ENCODE data around the gene KLHDC9.

Gene KLHDC9

DNA sequence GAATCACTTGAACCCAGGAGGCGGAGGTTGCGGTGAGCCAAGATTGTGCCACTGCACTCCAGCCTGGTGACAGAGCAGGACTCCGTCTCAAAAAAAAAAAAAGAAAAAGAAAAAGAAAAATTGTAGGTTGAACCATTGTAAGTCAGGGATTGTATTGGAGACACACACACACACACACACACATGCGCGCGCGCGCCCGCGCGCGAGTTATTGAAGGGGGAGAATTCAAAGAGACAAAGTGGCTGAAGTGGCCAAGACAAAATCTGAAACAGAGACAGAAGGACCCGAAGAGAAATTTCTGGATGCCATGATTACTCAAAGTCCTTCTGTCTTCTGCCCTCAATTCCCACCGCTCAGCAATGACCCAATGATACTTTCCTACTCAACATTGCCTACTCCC, 3.7 kb upstream of the KLHDC9 start:
- Histone ChIP-seq H3K27ac (ENCODE audit: low read depth, low read length) (no peak overlapping the region), H3K27me3 (ENCODE audit: control insufficient read depth in 5 of 5, insufficient read depth in 4 of 5, low read length in 5 of 5) (no peaks in the 10 kb centered on the region), H3K4me1 (ENCODE audit: control insufficient read depth in 5 of 5, insufficient read depth in 5 of 5, low read length in 5 of 5) (peaks cover 10 to 34% (median 31%) of the 10 kb centered on the region in 5 donors), H3K36me3 (ENCODE audit: control insufficient read depth in 5 of 5, insufficient read depth in 5 of 5, low read length in 5 of 5) (peaks cover 0 to 4% (median 0%) of the 10 kb centered on the region in 5 donors), H3K4me3 (ENCODE audit: low read depth in 1 of 5, low read length in 5 of 5) (no peak overlapping the region), H3K9ac (ENCODE audit: low read length in 5 of 5) (no peak overlapping the region), H3K9me3 (ENCODE audit: control insufficient read depth in 5 of 5, low read length in 5 of 5) (no peaks in the 10 kb centered on the region)

- Histone ChIP-seq H3K9me3 (ENCODE audit: control insufficient read depth in 5 of 5, low read length in 5 of 5) (no peaks in the 10 kb centered on the region), H3K36me3 (ENCODE audit: control insufficient read depth in 5 of 5, insufficient read depth in 5 of 5, low read length in 5 of 5) (peaks cover 0 to 10% (median 3%) of the 10 kb centered on the region in 5 donors), H3K4me3 (ENCODE audit: low read depth in 1 of 5, low read length in 5 of 5) (no peak overlapping the region), H3K9ac (ENCODE audit: low read length in 5 of 5) (no peak overlapping the region), H3K27ac (ENCODE audit: low read depth, low read length) (no peak overlapping the region), H3K27me3 (ENCODE audit: control insufficient read depth in 5 of 5, insufficient read depth in 4 of 5, low read length in 5 of 5) (no peaks in the 10 kb centered on the region), H3K4me1 (ENCODE audit: control insufficient read depth in 5 of 5, insufficient read depth in 5 of 5, low read length in 5 of 5) (peaks cover 12 to 37% (median 31%) of the 10 kb centered on the region in 5 donors)
Observed at GRCh38 chr1:161095230-161095629, 2.9 kb upstream of the KLHDC9 start.

- peaks cover 12 to 43% (median 35%) of the 10 kb centered on the region in 5 donors for H3K4me1 ChIP-seq (ENCODE audit: control insufficient read depth in 5 of 5, insufficient read depth in 5 of 5, low read length in 5 of 5)
- no peaks in the 10 kb centered on the region for H3K27me3 ChIP-seq (ENCODE audit: control insufficient read depth in 5 of 5, insufficient read depth in 4 of 5, low read length in 5 of 5)
- no peaks in the 10 kb centered on the region for H3K9me3 ChIP-seq (ENCODE audit: control insufficient read depth in 5 of 5, low read length in 5 of 5)
- no peak overlapping the region for H3K4me3 ChIP-seq (ENCODE audit: low read depth in 1 of 5, low read length in 5 of 5)
- peaks cover 0 to 10% (median 10%) of the 10 kb centered on the region in 5 donors for H3K36me3 ChIP-seq (ENCODE audit: control insufficient read depth in 5 of 5, insufficient read depth in 5 of 5, low read length in 5 of 5)
- peak overlapping the region in 2 of 5 donors; percentile 8 to 53 for H3K9ac ChIP-seq (ENCODE audit: low read length in 5 of 5)
- H3K27ac ChIP-seq (ENCODE audit: low read depth, low read length) = peak overlapping the region; percentile 38
Observed at GRCh38 chr1:161096015-161096414, 2.1 kb upstream of the KLHDC9 start.

DNA sequence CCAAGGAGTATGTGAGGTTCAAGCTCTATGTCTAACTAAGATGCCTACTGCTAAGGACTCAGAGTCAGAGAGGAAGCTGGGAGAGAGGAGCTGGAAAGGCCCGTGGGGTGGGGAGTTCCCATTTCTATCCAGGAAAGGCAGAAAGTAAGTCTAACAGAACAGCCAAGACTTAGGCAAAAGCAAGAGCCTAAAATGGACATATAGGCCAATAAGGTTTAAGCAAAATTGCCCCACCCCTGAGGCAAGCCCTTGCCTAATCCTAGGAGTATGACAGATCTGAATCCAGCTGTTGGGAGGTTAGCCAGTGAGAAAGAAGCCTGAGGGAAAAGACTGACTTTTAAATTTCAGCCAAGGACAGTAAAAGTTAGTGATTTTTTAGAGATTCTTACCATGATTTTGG, 1.6 kb upstream of the KLHDC9 start:
- H3K27ac ChIP-seq (ENCODE audit: low read depth, low read length) = peak overlapping the region; percentile 38
- peaks cover 12 to 48% (median 38%) of the 10 kb centered on the region in 5 donors for H3K4me1 ChIP-seq (ENCODE audit: control insufficient read depth in 5 of 5, insufficient read depth in 5 of 5, low read length in 5 of 5)

DNA sequence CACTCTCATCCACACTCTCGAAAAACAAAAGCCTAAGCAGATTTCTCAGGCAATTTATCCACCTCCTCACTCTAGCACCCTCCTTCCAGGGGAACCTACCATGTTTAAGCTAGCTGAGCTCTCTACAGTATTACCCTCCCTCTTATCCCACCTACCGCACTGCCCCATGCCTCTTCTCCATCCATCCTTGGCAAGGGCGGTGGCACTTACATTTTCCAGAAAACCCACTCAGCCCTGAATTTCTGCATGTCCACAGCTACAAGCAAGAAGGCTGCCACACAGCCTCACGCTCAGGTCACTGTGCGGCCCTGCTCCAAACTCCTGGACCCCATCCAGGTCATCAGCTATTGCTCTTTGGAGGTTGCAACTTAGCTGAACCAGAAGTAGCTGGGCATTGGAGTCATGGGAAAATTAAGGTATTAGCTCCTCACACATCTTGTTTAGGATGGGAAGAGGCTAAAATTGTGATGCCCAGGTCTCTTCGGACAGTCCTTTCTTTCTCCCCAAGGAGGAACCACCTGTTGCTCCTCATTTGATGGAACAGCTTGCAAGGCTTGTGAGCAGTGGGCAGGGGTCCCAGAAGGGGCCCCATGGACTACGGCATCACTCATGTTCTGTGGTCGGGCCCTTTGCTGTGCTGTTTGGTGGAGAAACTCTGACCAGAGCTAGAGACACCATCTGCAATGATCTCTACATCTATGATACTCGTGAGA, 1.1 kb downstream of the KLHDC9 start:
- peak overlapping the region; percentile 81 for H3K27ac ChIP-seq (ENCODE audit: low read depth, low read length)

More for the DNA sequence above, 1.6 kb upstream of the KLHDC9 start:
- peaks cover 0 to 15% (median 14%) of the 10 kb centered on the region in 5 donors for H3K36me3 ChIP-seq (ENCODE audit: control insufficient read depth in 5 of 5, insufficient read depth in 5 of 5, low read length in 5 of 5)
- no peaks in the 10 kb centered on the region for H3K27me3 ChIP-seq (ENCODE audit: control insufficient read depth in 5 of 5, insufficient read depth in 4 of 5, low read length in 5 of 5)
- H3K9ac ChIP-seq (ENCODE audit: low read length in 5 of 5) = peak overlapping the region in 2 of 5 donors; percentile 53 to 70
- no peaks in the 10 kb centered on the region for H3K9me3 ChIP-seq (ENCODE audit: control insufficient read depth in 5 of 5, low read length in 5 of 5)
- no peak overlapping the region for H3K4me3 ChIP-seq (ENCODE audit: low read depth in 1 of 5, low read length in 5 of 5)

DNA sequence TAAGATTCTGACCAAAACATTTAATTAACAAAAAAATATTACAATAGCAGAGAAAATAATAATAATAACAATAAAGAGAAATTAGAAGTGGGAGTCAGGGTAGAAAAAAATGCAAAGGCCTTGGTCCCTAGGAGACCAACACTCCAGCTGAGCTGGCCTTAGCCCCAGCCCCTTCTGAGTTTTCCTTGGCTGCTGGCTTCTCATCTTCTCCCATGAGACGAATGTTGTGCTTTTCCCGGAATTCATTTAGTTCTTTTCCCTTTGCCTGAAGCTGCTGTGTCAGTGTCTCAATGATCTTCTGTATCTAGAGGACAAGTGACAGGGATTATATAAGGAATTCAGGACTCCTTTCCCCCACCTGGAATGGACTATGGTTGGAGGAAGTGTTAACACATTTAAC, 2.4 kb downstream of the KLHDC9 start:
- Histone ChIP-seq H3K27me3 (ENCODE audit: control insufficient read depth in 5 of 5, insufficient read depth in 4 of 5, low read length in 5 of 5) (no peaks in the 10 kb centered on the region), H3K4me3 (ENCODE audit: low read depth in 1 of 5, low read length in 5 of 5) (no peak overlapping the region), H3K9me3 (ENCODE audit: control insufficient read depth in 5 of 5, low read length in 5 of 5) (no peaks in the 10 kb centered on the region), H3K27ac (ENCODE audit: low read depth, low read length) (peak overlapping the region; percentile 81), H3K36me3 (ENCODE audit: control insufficient read depth in 5 of 5, insufficient read depth in 5 of 5, low read length in 5 of 5) (peaks cover 0 to 23% (median 21%) of the 10 kb centered on the region in 5 donors), H3K9ac (ENCODE audit: low read length in 5 of 5) (peak overlapping the region in 2 of 5 donors; percentile 59 to 74), H3K4me1 (ENCODE audit: control insufficient read depth in 5 of 5, insufficient read depth in 5 of 5, low read length in 5 of 5) (peaks cover 14 to 66% (median 58%) of the 10 kb centered on the region in 5 donors)

More for the DNA sequence above, 1.1 kb downstream of the KLHDC9 start:
- no peaks in the 10 kb centered on the region for H3K27me3 ChIP-seq (ENCODE audit: control insufficient read depth in 5 of 5, insufficient read depth in 4 of 5, low read length in 5 of 5)
- peaks cover 14 to 60% (median 53%) of the 10 kb centered on the region in 5 donors for H3K4me1 ChIP-seq (ENCODE audit: control insufficient read depth in 5 of 5, insufficient read depth in 5 of 5, low read length in 5 of 5)
- H3K36me3 ChIP-seq (ENCODE audit: control insufficient read depth in 5 of 5, insufficient read depth in 5 of 5, low read length in 5 of 5) = peaks cover 0 to 23% (median 21%) of the 10 kb centered on the region in 5 donors
- no peaks in the 10 kb centered on the region for H3K9me3 ChIP-seq (ENCODE audit: control insufficient read depth in 5 of 5, low read length in 5 of 5)
- H3K9ac ChIP-seq (ENCODE audit: low read length in 5 of 5) = peak overlapping the region in 1 of 5 donors; percentile 86
- peak overlapping the region in 2 of 5 donors; percentile 65 to 75 for H3K4me3 ChIP-seq (ENCODE audit: low read depth in 1 of 5, low read length in 5 of 5)

DNA sequence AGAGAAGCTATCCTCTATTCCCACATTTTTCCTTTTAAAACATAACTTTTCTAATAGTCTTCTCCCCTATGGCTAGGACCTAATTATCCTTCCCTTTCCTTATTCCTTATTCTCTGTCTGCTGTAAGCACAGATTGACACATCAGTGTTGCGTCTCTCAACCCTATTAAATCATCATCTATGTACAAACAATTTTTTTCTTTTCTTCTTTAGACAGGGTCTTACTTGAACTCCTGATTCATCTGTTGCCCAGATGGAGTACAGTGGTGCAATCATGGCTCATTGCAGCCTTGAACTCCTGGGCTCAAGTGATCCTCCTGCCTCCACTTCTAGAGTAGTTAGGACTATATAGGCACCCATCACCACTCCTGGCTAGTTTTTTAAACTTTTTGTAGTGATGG, 8.3 kb downstream of the KLHDC9 start:
- Histone ChIP-seq H3K4me3 (ENCODE audit: low read depth in 1 of 5, low read length in 5 of 5) (no peak overlapping the region), H3K27ac (ENCODE audit: low read depth, low read length) (no peak overlapping the region), H3K4me1 (ENCODE audit: control insufficient read depth in 5 of 5, insufficient read depth in 5 of 5, low read length in 5 of 5) (peaks cover 0 to 23% (median 18%) of the 10 kb centered on the region in 5 donors), H3K27me3 (ENCODE audit: control insufficient read depth in 5 of 5, insufficient read depth in 4 of 5, low read length in 5 of 5) (no peaks in the 10 kb centered on the region), H3K9me3 (ENCODE audit: control insufficient read depth in 5 of 5, low read length in 5 of 5) (no peaks in the 10 kb centered on the region), H3K36me3 (ENCODE audit: control insufficient read depth in 5 of 5, insufficient read depth in 5 of 5, low read length in 5 of 5) (peaks cover 0 to 18% (median 13%) of the 10 kb centered on the region in 5 donors), H3K9ac (ENCODE audit: low read length in 5 of 5) (no peak overlapping the region)

GRCh38 chr1:161111117-161111516, 13.0 kb downstream of the KLHDC9 start:
- H3K4me3 ChIP-seq (ENCODE audit: low read depth in 1 of 5, low read length in 5 of 5) = no peak overlapping the region
- no peak overlapping the region for H3K9ac ChIP-seq (ENCODE audit: low read length in 5 of 5)
- no peaks in the 10 kb centered on the region for H3K27me3 ChIP-seq (ENCODE audit: control insufficient read depth in 5 of 5, insufficient read depth in 4 of 5, low read length in 5 of 5)
- peaks cover 0 to 26% (median 16%) of the 10 kb centered on the region in 5 donors for H3K4me1 ChIP-seq (ENCODE audit: control insufficient read depth in 5 of 5, insufficient read depth in 5 of 5, low read length in 5 of 5)
- no peaks in the 10 kb centered on the region for H3K9me3 ChIP-seq (ENCODE audit: control insufficient read depth in 5 of 5, low read length in 5 of 5)
- peaks cover 0 to 16% (median 6%) of the 10 kb centered on the region in 5 donors for H3K36me3 ChIP-seq (ENCODE audit: control insufficient read depth in 5 of 5, insufficient read depth in 5 of 5, low read length in 5 of 5)
- H3K27ac ChIP-seq (ENCODE audit: low read depth, low read length) = peak overlapping the region; percentile 3

DNA sequence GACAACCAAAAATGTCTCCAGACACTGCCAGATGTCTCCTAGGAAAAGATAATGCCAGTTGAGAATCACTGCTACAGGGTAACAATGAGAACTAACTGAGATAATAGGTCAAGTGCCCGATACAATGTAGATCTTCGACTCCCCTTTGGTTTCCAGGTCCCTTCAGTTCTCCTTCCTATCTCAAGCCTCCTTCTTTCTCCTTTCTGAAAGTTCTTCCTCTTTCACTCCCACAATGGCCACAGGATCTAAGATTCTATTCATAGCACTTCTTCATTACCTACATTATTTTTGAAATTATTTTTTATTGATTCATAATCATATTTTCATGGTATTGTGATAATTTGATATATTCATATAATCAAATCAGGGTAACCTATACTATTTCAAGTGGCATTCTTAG, 13.4 kb downstream of the KLHDC9 start:
- H3K4me1 ChIP-seq (ENCODE audit: control insufficient read depth in 5 of 5, insufficient read depth in 5 of 5, low read length in 5 of 5) = peaks cover 0 to 30% (median 20%) of the 10 kb centered on the region in 5 donors
- H3K9ac ChIP-seq (ENCODE audit: low read length in 5 of 5) = no peak overlapping the region
- peaks cover 0 to 16% (median 6%) of the 10 kb centered on the region in 5 donors for H3K36me3 ChIP-seq (ENCODE audit: control insufficient read depth in 5 of 5, insufficient read depth in 5 of 5, low read length in 5 of 5)
- H3K27ac ChIP-seq (ENCODE audit: low read depth, low read length) = peak overlapping the region; percentile 3
- no peaks in the 10 kb centered on the region for H3K27me3 ChIP-seq (ENCODE audit: control insufficient read depth in 5 of 5, insufficient read depth in 4 of 5, low read length in 5 of 5)
- H3K9me3 ChIP-seq (ENCODE audit: control insufficient read depth in 5 of 5, low read length in 5 of 5) = no peaks in the 10 kb centered on the region
- no peak overlapping the region for H3K4me3 ChIP-seq (ENCODE audit: low read depth in 1 of 5, low read length in 5 of 5)

GRCh38 chr1:161113915-161114314, 15.8 kb downstream of the KLHDC9 start:
- Histone ChIP-seq H3K4me3 (ENCODE audit: low read depth in 1 of 5, low read length in 5 of 5) (no peak overlapping the region), H3K9ac (ENCODE audit: low read length in 5 of 5) (peak overlapping the region in 1 of 5 donors; percentile 6), H3K4me1 (ENCODE audit: control insufficient read depth in 5 of 5, insufficient read depth in 5 of 5, low read length in 5 of 5) (peaks cover 4 to 49% (median 35%) of the 10 kb centered on the region in 5 donors), H3K36me3 (ENCODE audit: control insufficient read depth in 5 of 5, insufficient read depth in 5 of 5, low read length in 5 of 5) (peaks cover 0 to 15% (median 6%) of the 10 kb centered on the region in 5 donors), H3K27me3 (ENCODE audit: control insufficient read depth in 5 of 5, insufficient read depth in 4 of 5, low read length in 5 of 5) (no peaks in the 10 kb centered on the region), H3K9me3 (ENCODE audit: control insufficient read depth in 5 of 5, low read length in 5 of 5) (no peaks in the 10 kb centered on the region), H3K27ac (ENCODE audit: low read depth, low read length) (peak overlapping the region; percentile 17)

Data from subcutaneous abdominal adipose tissue (tissue), 5 donors.